GM21390 (cell line): Measurements from ENCODE around the gene ANKRD40.
A peak's percentile ranks its signal among the peaks of the same experiment; 100 is the strongest.
"Not testable (repeated sequence)": the region's sequence is repeated elsewhere in the genome, so short reads cannot be mapped to it uniquely, and the experiment has no call there.

Experiments used
- ATAC-seq: cut with Tn5 transposase; IDR thresholded peaks from one replicate; pipeline ENCODE4 v1.9.1; 2021; ENCODE audit not compliant: unreplicated experiment

Gene ANKRD40

GRCh38 chr17:50707289-50708049, at the start of gene ANKRD40:
TSS of gene ANKRD40 (minus strand) at chr17:50707914. CDS start at chr17:50707654, 260 bp downstream.
- peak; percentile 74 for ATAC-seq

GRCh38 chr17:50754521-50754920, 46.8 kb upstream of the ANKRD40 start:
- no peak for ATAC-seq

GRCh38 chr17:50749245-50749644, 41.5 kb upstream of the ANKRD40 start:
- ATAC-seq, result no peak

GRCh38 chr17:50745631-50746030, 37.9 kb upstream of the ANKRD40 start:
- no peak for ATAC-seq

- ATAC-seq, result no peak
These were observed 31.4 kb upstream of the ANKRD40 start for GRCh38 chr17:50739098-50739497.

GRCh38 chr17:50737118-50737698, 29.5 kb upstream of the ANKRD40 start:
- ATAC-seq, result no peak

- ATAC-seq, result no peak
These were observed 27.6 kb upstream of the ANKRD40 start for GRCh38 chr17:50735287-50735686.

- ATAC-seq, result no peak
These were observed 24.1 kb upstream of the ANKRD40 start for GRCh38 chr17:50731575-50732460.

- ATAC-seq, result no peak
These were observed 21.4 kb upstream of the ANKRD40 start for GRCh38 chr17:50728881-50729765.

GRCh38 chr17:50728112-50728429, 20.4 kb upstream of the ANKRD40 start:
- no peak for ATAC-seq

GRCh38 chr17:50725769-50726655, 18.3 kb upstream of the ANKRD40 start:
- ATAC-seq, result no peak

GRCh38 chr17:50724622-50725021, 16.9 kb upstream of the ANKRD40 start:
- ATAC-seq, result not testable (repeated sequence)

GRCh38 chr17:50722746-50723145, 15.0 kb upstream of the ANKRD40 start:
- ATAC-seq, result no peak

GRCh38 chr17:50721194-50722010, 13.7 kb upstream of the ANKRD40 start:
- no peak for ATAC-seq

GRCh38 chr17:50719924-50720794, 12.4 kb upstream of the ANKRD40 start:
- ATAC-seq, result no peak

- peak; percentile 91 for ATAC-seq
These were observed 11.6 kb upstream of the ANKRD40 start, which contains the start of gene LUC7L3 for GRCh38 chr17:50719144-50719923. TSS of gene LUC7L3 (plus strand) at chr17:50719603. CDS start at chr17:50719733, 130 bp downstream.

GRCh38 chr17:50715471-50715870, 7.8 kb upstream of the ANKRD40 start:
- ATAC-seq, result no peak
